GM18870 (cell line): ENCODE results near the gene SLC6A1.

Experiments used
- ATAC-seq: cut with Tn5 transposase; IDR thresholded peaks from one replicate; pipeline ENCODE4 v1.9.1; 2021; ENCODE audit warnings: moderate library complexity; ENCODE audit not compliant: unreplicated experiment

SLC6A1 gene

DNA sequence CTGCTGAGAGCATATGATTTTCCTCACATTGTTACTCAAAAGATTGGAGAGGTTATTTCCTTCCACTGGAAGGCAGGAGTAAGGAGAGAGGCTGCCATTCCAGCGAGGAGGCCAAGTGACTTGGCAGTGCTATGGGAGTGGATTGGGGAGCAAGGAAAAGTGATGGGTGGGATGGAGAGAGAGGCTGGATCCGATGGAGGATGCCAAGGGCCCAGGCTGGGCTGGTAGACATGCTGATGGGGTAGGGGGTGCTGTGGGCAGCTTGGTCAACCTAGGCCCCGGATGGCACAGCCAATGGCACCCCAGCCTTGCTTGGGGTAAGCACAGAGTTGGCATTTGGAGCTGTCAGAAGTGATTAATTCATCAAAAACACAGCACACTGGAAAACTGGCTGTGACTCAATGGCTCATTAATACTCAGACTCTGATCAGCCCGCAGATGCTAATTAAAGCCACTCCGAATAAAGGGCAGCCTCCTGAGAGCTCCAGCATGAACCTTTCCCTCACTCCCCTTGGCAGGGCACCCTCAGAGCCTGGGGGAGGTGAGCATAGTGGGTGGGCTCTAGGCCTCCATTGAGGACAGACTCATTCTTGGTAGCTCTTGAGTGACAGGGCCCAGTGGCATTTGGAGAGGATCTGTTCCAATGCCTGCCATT, 22.1 kb upstream of the SLC6A1 start:
- no peak for ATAC-seq

- no peak for ATAC-seq
These were observed 20.3 kb upstream of the SLC6A1 start for GRCh38 chr3:10972072-10972782.

DNA sequence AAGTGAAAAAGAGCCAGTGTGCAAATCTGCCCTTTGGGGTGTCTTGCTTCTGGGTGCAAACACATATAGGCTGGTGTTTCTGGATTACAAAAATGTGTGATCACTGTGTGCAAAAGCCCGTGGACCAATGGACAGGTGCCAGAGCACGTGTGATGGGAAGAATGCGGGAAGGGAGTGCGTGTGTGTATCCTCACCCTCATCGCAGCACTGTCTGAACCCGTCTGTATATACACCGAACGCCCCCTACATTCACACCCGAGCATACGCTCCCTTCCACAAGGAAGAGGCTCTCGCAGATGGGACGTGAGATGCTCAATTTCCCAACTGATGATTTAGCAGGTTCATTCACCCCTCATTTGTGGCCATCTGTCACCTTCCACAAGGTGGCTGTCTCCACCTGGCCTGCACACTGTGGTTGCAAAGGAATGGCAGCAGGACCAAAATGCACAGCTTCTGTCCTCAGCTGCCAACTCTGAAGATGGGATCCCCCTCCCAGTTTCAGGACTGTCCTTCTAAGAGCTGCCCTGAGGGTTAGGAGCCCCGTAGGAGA, 19.4 kb upstream of the SLC6A1 start:
- ATAC-seq = no peak

DNA sequence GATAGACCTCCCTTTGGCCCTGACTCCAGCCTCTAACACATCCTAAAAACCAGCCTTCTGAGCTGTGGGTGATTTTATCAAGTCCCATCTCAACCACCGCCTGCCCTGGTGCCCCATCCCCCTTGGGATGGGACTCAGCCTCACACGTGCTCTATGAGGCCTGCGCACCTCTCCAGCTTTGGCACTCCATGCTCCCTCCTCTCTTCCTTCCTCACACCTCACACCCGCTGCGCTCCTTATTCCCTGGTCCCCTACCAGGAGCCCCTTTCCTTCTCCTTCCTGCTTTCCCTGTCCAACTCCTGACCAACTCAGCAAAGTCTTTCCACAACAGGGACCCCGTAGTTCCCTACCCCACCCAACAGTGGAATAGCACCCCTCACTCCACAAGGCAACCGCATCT, 18.4 kb upstream of the SLC6A1 start:
- no peak for ATAC-seq

GRCh38 chr3:10974746-10975375, 17.7 kb upstream of the SLC6A1 start:
- ATAC-seq = no peak

- no peak for ATAC-seq
These were observed 16.8 kb upstream of the SLC6A1 start for GRCh38 chr3:10975695-10976234.

GRCh38 chr3:10976770-10977169, 15.8 kb upstream of the SLC6A1 start:
- ATAC-seq = no peak

GRCh38 chr3:10977892-10978510, 14.5 kb upstream of the SLC6A1 start:
- no peak for ATAC-seq

DNA sequence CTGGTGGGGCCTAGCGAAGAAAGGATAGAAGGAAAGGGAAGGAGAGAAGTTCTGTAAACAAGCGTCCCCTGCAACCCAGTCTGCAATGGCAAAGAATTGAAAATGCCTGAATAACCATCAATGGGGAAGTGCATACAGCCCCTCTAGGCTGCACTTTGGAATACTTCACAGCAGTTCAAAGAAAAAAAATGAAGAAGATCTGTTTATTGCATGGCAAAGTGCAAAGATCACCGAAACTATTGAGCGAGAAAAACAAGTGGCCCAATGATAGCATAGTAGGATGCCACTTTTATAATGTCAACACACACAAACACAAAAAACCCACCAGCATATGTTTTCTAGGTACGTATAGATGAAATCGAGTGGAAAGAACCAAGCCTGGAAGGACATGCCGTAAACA, 13.6 kb upstream of the SLC6A1 start:
- ATAC-seq = no peak

DNA sequence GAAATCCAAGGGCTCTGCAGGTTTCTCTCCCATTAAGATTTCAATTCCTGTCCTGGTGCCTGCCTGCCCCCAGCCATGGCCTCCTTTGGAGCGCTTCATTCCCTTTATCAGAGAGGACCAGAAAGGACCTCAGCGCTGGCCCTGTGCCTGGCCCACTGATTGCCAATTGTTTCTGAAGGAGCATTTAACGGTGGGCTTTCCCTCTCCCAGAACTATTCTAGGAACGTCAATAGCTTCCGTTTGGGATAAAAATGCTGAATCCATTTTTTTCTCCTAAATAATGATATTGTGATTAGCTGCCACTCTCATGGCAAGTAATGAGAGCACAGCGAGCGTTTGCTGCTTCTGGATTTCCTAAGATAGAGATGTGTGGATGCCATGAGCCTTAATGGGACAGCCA, 12.2 kb upstream of the SLC6A1 start:
- ATAC-seq = no peak

GRCh38 chr3:10981031-10981430, 11.5 kb upstream of the SLC6A1 start:
- ATAC-seq = no peak

DNA sequence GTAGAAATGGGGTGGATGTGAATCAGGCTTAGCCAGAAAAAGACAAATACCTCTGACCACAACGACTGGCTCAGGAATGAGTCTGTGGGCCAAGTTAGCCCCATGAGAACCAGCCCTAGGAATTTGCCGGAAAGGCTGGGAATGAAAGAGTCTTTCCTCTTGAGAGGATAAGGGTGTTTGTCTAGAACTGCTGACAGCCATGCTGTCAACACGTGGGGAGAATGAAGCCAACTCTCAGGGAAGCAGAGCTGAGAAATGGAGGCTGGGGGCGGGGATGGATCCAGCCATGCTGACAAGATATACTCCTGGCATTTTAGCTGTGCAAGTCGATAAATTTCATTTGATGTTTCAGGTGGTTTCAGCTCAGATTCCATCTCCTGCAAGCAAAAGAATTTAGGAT, 10.6 kb upstream of the SLC6A1 start:
- no peak for ATAC-seq

- ATAC-seq = no peak
These were observed 9.8 kb upstream of the SLC6A1 start for GRCh38 chr3:10982782-10983181.

DNA sequence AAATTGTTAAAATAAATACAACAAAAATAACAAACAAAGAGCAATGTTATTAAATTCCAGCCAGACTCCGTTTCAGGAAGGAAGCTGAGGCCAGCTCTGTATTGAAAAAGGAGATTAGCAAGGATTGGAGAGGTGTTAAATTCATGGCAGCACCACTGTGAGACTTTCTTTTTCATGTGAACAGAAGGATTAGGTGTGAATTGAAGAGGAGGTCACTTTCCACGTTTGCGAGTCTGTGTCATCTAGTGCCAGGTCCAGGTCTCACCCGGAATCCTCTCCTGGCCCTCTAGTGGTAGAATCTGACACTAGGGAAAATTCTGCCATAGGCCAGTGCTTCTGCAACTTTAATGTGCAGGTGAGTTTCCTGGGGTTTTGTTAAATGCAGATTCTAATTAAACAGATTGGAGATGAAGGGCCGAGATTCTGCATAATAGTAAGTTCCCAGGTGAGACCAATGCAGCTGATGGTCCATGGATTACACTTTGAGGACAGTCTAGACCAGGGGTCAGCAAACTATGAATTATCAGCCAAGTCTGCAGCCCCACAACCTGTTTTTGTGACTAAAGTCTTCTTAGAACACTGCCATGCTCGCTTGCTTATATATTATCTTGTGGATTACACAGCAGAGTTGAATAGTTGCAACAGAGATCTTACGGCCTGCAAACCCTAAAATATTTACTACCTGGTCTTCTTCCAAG, 9.2 kb upstream of the SLC6A1 start:
- ATAC-seq = no peak

GRCh38 chr3:10984371-10984896, 8.1 kb upstream of the SLC6A1 start:
- ATAC-seq = no peak

GRCh38 chr3:10985181-10985580, 7.4 kb upstream of the SLC6A1 start:
- ATAC-seq = no peak

DNA sequence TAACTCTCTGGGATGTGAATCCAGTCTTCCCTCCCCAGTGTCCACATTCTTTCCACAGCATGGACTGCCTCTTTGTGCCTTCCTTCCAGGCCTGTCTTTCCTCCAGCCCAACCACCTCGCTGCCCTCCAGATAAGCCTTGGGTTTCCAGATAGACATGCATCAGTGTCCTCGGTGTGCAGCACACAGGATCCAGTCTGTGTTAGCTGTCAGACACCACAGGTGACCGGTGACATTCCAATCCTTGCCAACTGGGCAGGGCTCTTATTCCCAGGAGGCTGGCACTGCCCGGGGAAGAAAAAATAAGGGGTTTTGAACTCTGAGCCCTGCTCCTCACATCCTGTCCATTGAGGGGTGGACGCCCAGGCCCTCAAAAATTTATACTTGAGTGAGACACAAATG, 6.0 kb upstream of the SLC6A1 start:
- no peak for ATAC-seq

GRCh38 chr3:10988001-10988665, 4.4 kb upstream of the SLC6A1 start:
- no peak for ATAC-seq

GRCh38 chr3:10988991-10989484, 3.5 kb upstream of the SLC6A1 start:
- ATAC-seq = no peak
